ENCODE data around the gene ARHGAP4. TPM values are rescaled to one million over a fixed set of nuclear protein-coding genes. Genes with fewer than 3 reads are reported as not detected.

ARHGAP4 gene
- polyA plus RNA-seq, 1 donor from 2014 or later, result 123 TPM

GRCh38 chrX:153884590-153884989 is 41.5 kb downstream of the ARHGAP4 start:
- Mint-ChIP-seq H3K27ac (no peak overlapping the region), H3K9me3 (no peaks in the 10 kb centered on the region), H3K36me3 (peaks cover 2% of the 10 kb centered on the region), H3K27me3 (peaks cover 17% of the 10 kb centered on the region), H3K4me1 (peaks cover 12 to 19% (median 14%) of the 10 kb centered on the region in 3 donors), H3K4me3 (peak overlapping the region in 1 of 4 donors; percentile 75)

GRCh38 chrX:153884136-153884535 is 41.9 kb downstream of the ARHGAP4 start:
- Mint-ChIP-seq H3K27me3 (peaks cover 21% of the 10 kb centered on the region), H3K4me1 (peaks cover 12 to 19% (median 14%) of the 10 kb centered on the region in 3 donors), H3K9me3 (no peaks in the 10 kb centered on the region), H3K4me3 (peak overlapping the region in 3 of 4 donors; percentile 24 to 75 (median 25)), H3K36me3 (peaks cover 2% of the 10 kb centered on the region), H3K27ac (no peak overlapping the region)

GRCh38 chrX:153883163-153883843 is 42.8 kb downstream of the ARHGAP4 start:
- no peaks in the 10 kb centered on the region for H3K9me3 Mint-ChIP-seq
- H3K4me1 Mint-ChIP-seq, result peaks cover 9 to 16% (median 10%) of the 10 kb centered on the region in 3 donors
- H3K27ac Mint-ChIP-seq, result no peak overlapping the region
- peaks cover 27% of the 10 kb centered on the region for H3K27me3 Mint-ChIP-seq
- peaks cover 2% of the 10 kb centered on the region for H3K36me3 Mint-ChIP-seq
- no peak overlapping the region for H3K4me3 Mint-ChIP-seq

- Mint-ChIP-seq H3K9me3 (no peaks in the 10 kb centered on the region), H3K27me3 (peaks cover 33% of the 10 kb centered on the region), H3K4me3 (no peak overlapping the region)
These were observed 43.5 kb downstream of the ARHGAP4 start for GRCh38 chrX:153882557-153882956.

GRCh38 chrX:153882086-153882498 is 44.0 kb downstream of the ARHGAP4 start:
- Mint-ChIP-seq H3K36me3 (peaks cover 2% of the 10 kb centered on the region), H3K4me1 (peaks cover 3 to 14% (median 10%) of the 10 kb centered on the region in 3 donors), H3K9me3 (no peaks in the 10 kb centered on the region), H3K27me3 (peaks cover 33% of the 10 kb centered on the region), H3K27ac (no peak overlapping the region), H3K4me3 (no peak overlapping the region)

More at GRCh38 chrX:153882557-153882956, 43.5 kb downstream of the ARHGAP4 start:
- Mint-ChIP-seq H3K27ac (no peak overlapping the region), H3K4me1 (peaks cover 5 to 15% (median 9%) of the 10 kb centered on the region in 3 donors), H3K36me3 (peaks cover 2% of the 10 kb centered on the region)

GRCh38 chrX:153881281-153881680 is 44.8 kb downstream of the ARHGAP4 start:
- Mint-ChIP-seq H3K4me1 (peaks cover 3 to 14% (median 10%) of the 10 kb centered on the region in 3 donors), H3K27ac (no peak overlapping the region), H3K4me3 (no peak overlapping the region), H3K36me3 (peaks cover 2% of the 10 kb centered on the region), H3K27me3 (peaks cover 33% of the 10 kb centered on the region), H3K9me3 (peaks cover 0 to under 1% (median 0%) of the 10 kb centered on the region in 3 donors)

GRCh38 chrX:153880440-153880815 is 45.6 kb downstream of the ARHGAP4 start:
- H3K36me3 Mint-ChIP-seq, result peaks cover 2% of the 10 kb centered on the region
- peaks cover 3 to 14% (median 10%) of the 10 kb centered on the region in 3 donors for H3K4me1 Mint-ChIP-seq
- H3K9me3 Mint-ChIP-seq, result peaks cover 0 to 3% (median 0%) of the 10 kb centered on the region in 3 donors
- H3K27ac Mint-ChIP-seq, result no peak overlapping the region
- H3K4me3 Mint-ChIP-seq, result no peak overlapping the region
- H3K27me3 Mint-ChIP-seq, result peaks cover 33% of the 10 kb centered on the region

- Mint-ChIP-seq H3K4me3 (no peak overlapping the region), H3K27me3 (peaks cover 33% of the 10 kb centered on the region), H3K4me1 (peaks cover 3 to 14% (median 10%) of the 10 kb centered on the region in 3 donors), H3K27ac (no peak overlapping the region), H3K36me3 (peaks cover 2% of the 10 kb centered on the region), H3K9me3 (peaks cover 0 to 3% (median 0%) of the 10 kb centered on the region in 3 donors)
These were observed 46.2 kb downstream of the ARHGAP4 start for GRCh38 chrX:153879741-153880439.

GRCh38 chrX:153878969-153879653 is 47.0 kb downstream of the ARHGAP4 start:
- Mint-ChIP-seq H3K4me1 (peaks cover 3 to 12% (median 10%) of the 10 kb centered on the region in 3 donors), H3K27ac (no peak overlapping the region), H3K9me3 (peaks cover 0 to 3% (median 0%) of the 10 kb centered on the region in 3 donors), H3K27me3 (peaks cover 31% of the 10 kb centered on the region), H3K4me3 (no peak overlapping the region), H3K36me3 (peaks cover 4% of the 10 kb centered on the region)

GRCh38 chrX:153878345-153878744 is 47.7 kb downstream of the ARHGAP4 start:
- Mint-ChIP-seq H3K9me3 (peaks cover 0 to 3% (median 0%) of the 10 kb centered on the region in 3 donors), H3K27me3 (peaks cover 31% of the 10 kb centered on the region), H3K4me1 (peaks cover 3 to 12% (median 10%) of the 10 kb centered on the region in 3 donors), H3K27ac (peak overlapping the region in 1 of 3 donors; percentile 47), H3K4me3 (peak overlapping the region in 1 of 4 donors; percentile 84), H3K36me3 (peaks cover 4% of the 10 kb centered on the region)

GRCh38 chrX:153877571-153878261 is 48.3 kb downstream of the ARHGAP4 start:
- Mint-ChIP-seq H3K4me3 (peak overlapping the region in 1 of 4 donors; percentile 84), H3K36me3 (peaks cover 4% of the 10 kb centered on the region), H3K9me3 (peaks cover 0 to 3% (median 0%) of the 10 kb centered on the region in 3 donors), H3K27me3 (peaks cover 32% of the 10 kb centered on the region), H3K27ac (peak overlapping the region in 1 of 3 donors; percentile 47), H3K4me1 (peaks cover 3 to 12% (median 10%) of the 10 kb centered on the region in 3 donors)

- peaks cover 5% of the 10 kb centered on the region for H3K36me3 Mint-ChIP-seq
- peaks cover 0 to 3% (median 0%) of the 10 kb centered on the region in 3 donors for H3K9me3 Mint-ChIP-seq
- H3K4me3 Mint-ChIP-seq, result peak overlapping the region in 1 of 4 donors; percentile 42
- peak overlapping the region in 1 of 3 donors; percentile 26 for H3K27ac Mint-ChIP-seq
- H3K4me1 Mint-ChIP-seq, result peaks cover 3 to 11% (median 9%) of the 10 kb centered on the region in 3 donors
- H3K27me3 Mint-ChIP-seq, result peaks cover 30% of the 10 kb centered on the region
These were observed 50.0 kb downstream of the ARHGAP4 start for GRCh38 chrX:153876112-153876491.

- peaks cover 30% of the 10 kb centered on the region for H3K27me3 Mint-ChIP-seq
- peak overlapping the region in 1 of 4 donors; percentile 39 for H3K4me3 Mint-ChIP-seq
- peaks cover 0 to 3% (median 0%) of the 10 kb centered on the region in 3 donors for H3K9me3 Mint-ChIP-seq
- peaks cover 3 to 11% (median 9%) of the 10 kb centered on the region in 3 donors for H3K4me1 Mint-ChIP-seq
- peak overlapping the region in 1 of 3 donors; percentile 5 for H3K27ac Mint-ChIP-seq
- H3K36me3 Mint-ChIP-seq, result peaks cover 3% of the 10 kb centered on the region
These were observed 50.5 kb downstream of the ARHGAP4 start for GRCh38 chrX:153875391-153876111.
